ENCODE measurements around the gene GRK5. TPM values are rescaled to one million over a fixed set of nuclear protein-coding genes. Genes with fewer than 3 reads are reported as not detected.
A peak's percentile ranks its signal among the peaks of the same experiment; 100 is the strongest.

The GRK5 gene
- total RNA-seq, 1 donor from 2014 or later: 43.2 TPM

GRCh38 chr10:119165171-119166117, 41.9 kb upstream of the GRK5 start, which contains the start of gene SFXN4:
SFXN4 (minus strand) TSS chr10:119165714; CDS start chr10:119165647, 67 bp downstream.
- peak; percentile 87 for DNase-seq (ENCODE audit: extremely low spot score, unreplicated experiment)

GRCh38 chr10:119166118-119166500, 41.3 kb upstream of the GRK5 start:
- H3K27me3 Mint-ChIP-seq (ENCODE audit: unreplicated experiment): no peaks in the 10 kb centered on the region
- H3K4me3 Mint-ChIP-seq (ENCODE audit: unreplicated experiment): peak overlapping the region; percentile 81
- peaks cover 14% of the 10 kb centered on the region for H3K4me1 Mint-ChIP-seq (ENCODE audit: unreplicated experiment)
- no peak for TF ChIP-seq CTCF (IDR thresholded peaks at IDR 0.05)
- DNase-seq (ENCODE audit: extremely low spot score, unreplicated experiment): no peak
- H3K27ac Mint-ChIP-seq (ENCODE audit: unreplicated experiment): peak overlapping the region; percentile 65
- peaks cover 13% of the 10 kb centered on the region for H3K36me3 Mint-ChIP-seq (ENCODE audit: unreplicated experiment)
- no peaks in the 10 kb centered on the region for H3K9me3 Mint-ChIP-seq (ENCODE audit: unreplicated experiment)

More at GRCh38 chr10:119165171-119166117, 41.9 kb upstream of the GRK5 start, which contains the start of gene SFXN4:
- H3K4me1 Mint-ChIP-seq (ENCODE audit: unreplicated experiment): peaks cover 14% of the 10 kb centered on the region
- no peaks in the 10 kb centered on the region for H3K9me3 Mint-ChIP-seq (ENCODE audit: unreplicated experiment)
- peak within 1 kb of the TSS; percentile 72 for H3K27ac Mint-ChIP-seq (ENCODE audit: unreplicated experiment)
- no peaks in the 10 kb centered on the region for H3K27me3 Mint-ChIP-seq (ENCODE audit: unreplicated experiment)
- H3K4me3 Mint-ChIP-seq (ENCODE audit: unreplicated experiment): peak within 1 kb of the TSS; percentile 81
- no peak for TF ChIP-seq CTCF (IDR thresholded peaks at IDR 0.05)
- H3K36me3 Mint-ChIP-seq (ENCODE audit: unreplicated experiment): peaks cover 13% of the 10 kb centered on the region

- no peaks in the 10 kb centered on the region for H3K9me3 Mint-ChIP-seq (ENCODE audit: unreplicated experiment)
- no peak for DNase-seq (ENCODE audit: extremely low spot score, unreplicated experiment)
- peaks cover 14% of the 10 kb centered on the region for H3K4me1 Mint-ChIP-seq (ENCODE audit: unreplicated experiment)
- no peak for TF ChIP-seq CTCF (IDR thresholded peaks at IDR 0.05)
- H3K27me3 Mint-ChIP-seq (ENCODE audit: unreplicated experiment): no peaks in the 10 kb centered on the region
- H3K36me3 Mint-ChIP-seq (ENCODE audit: unreplicated experiment): peaks cover 17% of the 10 kb centered on the region
- H3K4me3 Mint-ChIP-seq (ENCODE audit: unreplicated experiment): peak overlapping the region; percentile 81
- H3K27ac Mint-ChIP-seq (ENCODE audit: unreplicated experiment): peak overlapping the region; percentile 65
Observed at GRCh38 chr10:119166564-119166963, 40.8 kb upstream of the GRK5 start.

- Mint-ChIP-seq H3K27me3 (ENCODE audit: unreplicated experiment) (no peaks in the 10 kb centered on the region), H3K27ac (ENCODE audit: unreplicated experiment) (peak overlapping the region; percentile 65), H3K4me1 (ENCODE audit: unreplicated experiment) (peaks cover 14% of the 10 kb centered on the region), H3K36me3 (ENCODE audit: unreplicated experiment) (peaks cover 20% of the 10 kb centered on the region), H3K4me3 (ENCODE audit: unreplicated experiment) (no peak overlapping the region), H3K9me3 (ENCODE audit: unreplicated experiment) (no peaks in the 10 kb centered on the region)
- DNase-seq (ENCODE audit: extremely low spot score, unreplicated experiment): no peak
- TF ChIP-seq CTCF (IDR thresholded peaks at IDR 0.05): no peak
Observed at GRCh38 chr10:119167041-119167440, 40.3 kb upstream of the GRK5 start.

- peaks cover 28% of the 10 kb centered on the region for H3K36me3 Mint-ChIP-seq (ENCODE audit: unreplicated experiment)
- no peaks in the 10 kb centered on the region for H3K27me3 Mint-ChIP-seq (ENCODE audit: unreplicated experiment)
- DNase-seq (ENCODE audit: extremely low spot score, unreplicated experiment): no peak
- peaks cover 27% of the 10 kb centered on the region for H3K4me1 Mint-ChIP-seq (ENCODE audit: unreplicated experiment)
- H3K9me3 Mint-ChIP-seq (ENCODE audit: unreplicated experiment): no peaks in the 10 kb centered on the region
- no peak overlapping the region for H3K4me3 Mint-ChIP-seq (ENCODE audit: unreplicated experiment)
- no peak for TF ChIP-seq CTCF (IDR thresholded peaks at IDR 0.05)
- H3K27ac Mint-ChIP-seq (ENCODE audit: unreplicated experiment): no peak overlapping the region
Observed at GRCh38 chr10:119174109-119174508, 33.3 kb upstream of the GRK5 start.
